Measurements from ENCODE around the gene TMEM87A.

The TMEM87A gene

GRCh38 chr15:42207674-42208579, 65.3 kb downstream of the TMEM87A start, which contains the start of gene VPS39:
VPS39 (minus strand) TSS chr15:42208304; CDS start chr15:42208153, 151 bp downstream.
- Histone ChIP-seq H3K27ac (ENCODE audit: low read depth, low read length) (no peak within 1 kb of the TSS), H3K36me3 (ENCODE audit: low read length) (peaks cover 6% of the 10 kb centered on the region; the same call in 1 of the 2 replicates)

GRCh38 chr15:42206406-42206805, 66.8 kb downstream of the TMEM87A start:
- Histone ChIP-seq H3K9me2 (replicated peaks; ENCODE audit: insufficient read depth, low read length) (no peaks in the 10 kb centered on the region), H3K4me2 (ENCODE audit: low read depth, low read length, poor library complexity, severe bottlenecking) (peak overlapping the region; percentile 73), H3K27ac (ENCODE audit: low read depth, low read length) (no peak overlapping the region), H4K20me1 (ENCODE audit: low read depth, low read length) (no peaks in the 10 kb centered on the region), H3K36me3 (ENCODE audit: low read length) (peaks cover 6% of the 10 kb centered on the region; the same call in 1 of the 2 replicates), H3K9ac (ENCODE audit: low read length) (no peak overlapping the region), H2AFZ (ENCODE audit: low read depth, low read length, severe bottlenecking) (no peak overlapping the region), H3K4me3 (ENCODE audit: insufficient read depth, low read length, poor library complexity, severe bottlenecking) (no peak overlapping the region), H3K9me3 (ENCODE audit: insufficient read depth, low read length) (no peaks in the 10 kb centered on the region), H3K79me2 (ENCODE audit: insufficient read depth, low read length) (peaks cover 25% of the 10 kb centered on the region), H3F3A (ENCODE audit: insufficient read depth) (peaks cover 11% of the 10 kb centered on the region; the same call in 1 of the 2 replicates), H3K27me3 (ENCODE audit: low read length) (no peaks in the 10 kb centered on the region)
- TF ChIP-seq EZH2phosphoT487 (conservative IDR thresholded peaks at IDR 0.05; ENCODE audit: low read length), result no peak
- TF ChIP-seq, protein P1, sequence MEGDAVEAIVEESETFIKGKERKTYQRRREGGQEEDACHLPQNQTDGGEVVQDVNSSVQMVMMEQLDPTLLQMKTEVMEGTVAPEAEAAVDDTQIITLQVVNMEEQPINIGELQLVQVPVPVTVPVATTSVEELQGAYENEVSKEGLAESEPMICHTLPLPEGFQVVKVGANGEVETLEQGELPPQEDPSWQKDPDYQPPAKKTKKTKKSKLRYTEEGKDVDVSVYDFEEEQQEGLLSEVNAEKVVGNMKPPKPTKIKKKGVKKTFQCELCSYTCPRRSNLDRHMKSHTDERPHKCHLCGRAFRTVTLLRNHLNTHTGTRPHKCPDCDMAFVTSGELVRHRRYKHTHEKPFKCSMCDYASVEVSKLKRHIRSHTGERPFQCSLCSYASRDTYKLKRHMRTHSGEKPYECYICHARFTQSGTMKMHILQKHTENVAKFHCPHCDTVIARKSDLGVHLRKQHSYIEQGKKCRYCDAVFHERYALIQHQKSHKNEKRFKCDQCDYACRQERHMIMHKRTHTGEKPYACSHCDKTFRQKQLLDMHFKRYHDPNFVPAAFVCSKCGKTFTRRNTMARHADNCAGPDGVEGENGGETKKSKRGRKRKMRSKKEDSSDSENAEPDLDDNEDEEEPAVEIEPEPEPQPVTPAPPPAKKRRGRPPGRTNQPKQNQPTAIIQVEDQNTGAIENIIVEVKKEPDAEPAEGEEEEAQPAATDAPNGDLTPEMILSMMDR (IDR thresholded peaks at IDR 0.05; ENCODE audit: insufficient read depth, low read length, poor library complexity, severe bottlenecking), result no peak

More at GRCh38 chr15:42207674-42208579, 65.3 kb downstream of the TMEM87A start, which contains the start of gene VPS39:
- Histone ChIP-seq H3K9ac (ENCODE audit: low read length) (peak within 1 kb of the TSS; percentile 83), H3K79me2 (ENCODE audit: insufficient read depth, low read length) (peaks cover 19% of the 10 kb centered on the region), H2AFZ (ENCODE audit: low read depth, low read length, severe bottlenecking) (peak within 1 kb of the TSS; percentile 85), H3K4me3 (ENCODE audit: insufficient read depth, low read length, poor library complexity, severe bottlenecking) (peak within 1 kb of the TSS; percentile 87), H3K9me2 (replicated peaks; ENCODE audit: insufficient read depth, low read length) (no peaks in the 10 kb centered on the region), H3F3A (ENCODE audit: insufficient read depth) (peaks cover 16% of the 10 kb centered on the region; the same call in 1 of the 2 replicates), H4K20me1 (ENCODE audit: low read depth, low read length) (no peaks in the 10 kb centered on the region), H3K27me3 (ENCODE audit: low read length) (no peaks in the 10 kb centered on the region), H3K9me3 (ENCODE audit: insufficient read depth, low read length) (no peaks in the 10 kb centered on the region), H3K4me2 (ENCODE audit: low read depth, low read length, poor library complexity, severe bottlenecking) (peak within 1 kb of the TSS; percentile 73)
- TF ChIP-seq, protein P1 (IDR thresholded peaks at IDR 0.05; ENCODE audit: insufficient read depth, low read length, poor library complexity, severe bottlenecking), result no peak
- TF ChIP-seq EZH2phosphoT487 (conservative IDR thresholded peaks at IDR 0.05; ENCODE audit: low read length), result no peak

DNA sequence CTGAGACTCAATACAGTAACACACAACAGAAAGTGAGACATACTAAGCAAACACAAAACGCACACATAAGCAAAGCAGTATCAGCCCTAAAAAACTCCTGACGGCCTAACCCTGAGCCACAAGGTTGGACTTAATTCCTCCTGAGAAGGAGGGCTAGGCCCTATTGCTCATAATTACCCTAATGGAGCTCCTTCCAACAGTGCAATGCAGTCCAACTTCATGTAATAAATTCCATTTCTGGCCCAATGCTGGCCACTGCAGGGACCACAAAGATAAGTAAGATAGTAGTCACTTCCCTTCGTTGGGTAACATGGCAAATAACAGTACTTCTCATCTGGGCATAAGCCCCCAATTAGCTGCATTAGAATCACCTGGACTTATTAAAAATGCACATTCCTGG, 69.3 kb downstream of the TMEM87A start:
- peaks cover 29% of the 10 kb centered on the region for H3K79me2 ChIP-seq (ENCODE audit: insufficient read depth, low read length)
- H2AFZ ChIP-seq (ENCODE audit: low read depth, low read length, severe bottlenecking), result no peak overlapping the region

More for the DNA sequence above, 69.3 kb downstream of the TMEM87A start:
- Histone ChIP-seq H3F3A (ENCODE audit: insufficient read depth) (peaks cover 3% of the 10 kb centered on the region; the same call in 1 of the 2 replicates), H3K4me2 (ENCODE audit: low read depth, low read length, poor library complexity, severe bottlenecking) (no peak overlapping the region), H3K9ac (ENCODE audit: low read length) (no peak overlapping the region), H4K20me1 (ENCODE audit: low read depth, low read length) (no peaks in the 10 kb centered on the region), H3K36me3 (ENCODE audit: low read length) (peaks cover 6% of the 10 kb centered on the region; the same call in 1 of the 2 replicates), H3K27me3 (ENCODE audit: low read length) (no peaks in the 10 kb centered on the region), H3K27ac (ENCODE audit: low read depth, low read length) (no peak overlapping the region), H3K9me2 (replicated peaks; ENCODE audit: insufficient read depth, low read length) (no peaks in the 10 kb centered on the region), H3K4me3 (ENCODE audit: insufficient read depth, low read length, poor library complexity, severe bottlenecking) (no peak overlapping the region), H3K9me3 (ENCODE audit: insufficient read depth, low read length) (no peaks in the 10 kb centered on the region)
- TF ChIP-seq, protein P1 (IDR thresholded peaks at IDR 0.05; ENCODE audit: insufficient read depth, low read length, poor library complexity, severe bottlenecking), result no peak
- no peak for TF ChIP-seq EZH2phosphoT487 (conservative IDR thresholded peaks at IDR 0.05; ENCODE audit: low read length)
